K562 (cell line): ENCODE measurements around the gene DNAJB14. TPM values are rescaled to one million over a fixed set of nuclear protein-coding genes. Genes with fewer than 3 reads are reported as not detected.

Experiments used
- ATAC-seq: fragments of 200-7000 bp; cut with Tn5 transposase; 3 replicates; pipeline ENCODE4 v1.9.1; 2020; ENCODE audit warnings: moderate library complexity
- BruUV-seq: library from RNA; stranded (reverse); fragments of 400-500 nt; replicated peaks from 2 replicates; lab custom pipeline; 2021; lab: Mats Ljungman, UMichigan
- CTCF ChIA-PET: fragments of 300-600 bp; formaldehyde crosslinking; extraction: SDS; loops from one replicate; lab custom pipeline; 2021; ENCODE audit warnings: low intra/inter-chr PET ratio; lab: Yijun Ruan, JAX
- POLR2A ChIA-PET: fragments of 300-600, 350-650 bp; sonication (Branson Sonifier 250); formaldehyde crosslinking; extraction: SDS; loops from one replicate; lab custom pipeline; 2021; ENCODE audit warnings: antibody characterized with exemption, inconsistent platforms; lab: Yijun Ruan, JAX
- DNase-seq, 4 experiments: peaks; one replicate each; pipeline versions ENCODE4 v3.0.0 to v3.0.0-alpha.2; 2011 to 2018; ENCODE audit warnings: low spot score in 3 of 4, mixed read lengths in 3 of 4; ENCODE audit errors: extremely low read depth in 1 of 4
- FAIRE-seq: peaks from 2 replicates; lab custom pipeline; 2011; peaks lifted over from hg19 to GRCh38; lab: Jason Lieb, UNC
- H2AFZ ChIP-seq: 2 replicates; pipeline ENCODE4 v1.6.0; 2011; ENCODE audit warnings: low read depth, low read length, control low read depth, inconsistent platforms
- H3K27ac ChIP-seq: fragments of 200-600 bp; 3 replicates; pipeline ENCODE4 v1.8.0; 2011; ENCODE audit warnings: low read depth, mild to moderate bottlenecking, control low read depth, inconsistent platforms, low read length, moderate library complexity, mixed read lengths; ENCODE audit errors: extremely low read depth
- H3K27me3 ChIP-seq, 2 experiments: fragments of 300-600 bp in 1 of 2; 2 replicates in 1 of 2; 3 replicates in 1 of 2; pipeline versions ENCODE4 v1.6.0 to v1.8.0; 2011; ENCODE audit warnings: inconsistent platforms in 2 of 2, low read length in 2 of 2, mild to moderate bottlenecking in 1 of 2, mixed read lengths in 1 of 2, moderate library complexity in 1 of 2; ENCODE audit not compliant: control insufficient read depth in 2 of 2, insufficient read depth in 2 of 2
- H3K36me3 ChIP-seq: fragments of 300-600 bp; 3 replicates; pipeline ENCODE4 v1.8.0; 2011; ENCODE audit warnings: mild to moderate bottlenecking, low read length, inconsistent platforms; ENCODE audit not compliant: control insufficient read depth, insufficient read depth
- H3K4me1 ChIP-seq, 2 experiments: fragments of 200-600 bp in 1 of 2; replicated peaks in 1 of 2; 2 replicates in 1 of 2; 3 replicates in 1 of 2; pipeline versions ENCODE4 v1.5.1 to v1.8.0; 2011; ENCODE audit warnings: inconsistent platforms in 2 of 2, low read length in 2 of 2, mild to moderate bottlenecking in 1 of 2, mixed read lengths in 1 of 2, moderate library complexity in 1 of 2; ENCODE audit not compliant: control insufficient read depth in 2 of 2, insufficient read depth in 2 of 2
- H3K4me2 ChIP-seq: 2 replicates; pipeline ENCODE4 v1.6.1; 2011; ENCODE audit warnings: low read length, control low read depth, inconsistent platforms, mixed read lengths; ENCODE audit not compliant: insufficient read depth
- H3K4me3 ChIP-seq: fragments of 200-600 bp; sonication (generic), shearing (Covaris generic); 2 replicates; pipeline ENCODE4 v1.5.1; 2016; ENCODE audit warnings: control low read depth, inconsistent platforms
- H3K79me2 ChIP-seq: fragments of 200-600 bp; 3 replicates; pipeline ENCODE4 v1.8.0; 2011; ENCODE audit warnings: low read length, inconsistent platforms; ENCODE audit not compliant: control insufficient read depth, insufficient read depth
- H3K9ac ChIP-seq, 2 experiments: 2 replicates each; pipeline versions ENCODE4 v1.6.0 to v1.6.1; 2011; ENCODE audit warnings: low read depth in 2 of 2, low read length in 2 of 2, control low read depth in 1 of 2, inconsistent platforms in 1 of 2, mild to moderate bottlenecking in 1 of 2, mixed read lengths in 1 of 2; ENCODE audit not compliant: insufficient read depth in 1 of 2
- H3K9me1 ChIP-seq: one replicate; pipeline ENCODE4 v1.6.0; 2011; ENCODE audit warnings: inconsistent platforms, mild to moderate bottlenecking, low read length, moderate library complexity; ENCODE audit not compliant: control insufficient read depth, insufficient read depth
- H3K9me3 ChIP-seq: replicated peaks from 2 replicates; pipeline ENCODE4 v1.5.1; 2011; ENCODE audit warnings: low read depth, low read length, inconsistent platforms; ENCODE audit not compliant: control insufficient read depth, insufficient read depth
- H4K20me1 ChIP-seq: replicated peaks from 2 replicates; pipeline ENCODE4 v1.6.1; 2011; ENCODE audit warnings: low read length, inconsistent platforms, mixed read lengths; ENCODE audit not compliant: control insufficient read depth, insufficient read depth
- BRF1 ChIP-seq: IDR thresholded peaks from 3 replicates; pipeline ENCODE4 v1.6.1; 2011; ENCODE audit warnings: borderline replicate concordance, mild to moderate bottlenecking; ENCODE audit not compliant: insufficient read length; ENCODE audit errors: extremely low read depth
- CBX1 ChIP-seq: sonication (generic); IDR thresholded peaks from 2 replicates; pipeline ENCODE4 v1.6.1; 2016; ENCODE audit warnings: antibody characterized with exemption, low read depth, mild to moderate bottlenecking
- CREB3 ChIP-seq: fragments of 450-650 bp; conservative IDR thresholded peaks from 2 replicates; pipeline ENCODE4 v1.6.1; 2016; ENCODE audit warnings: missing genetic modification characterization, low read depth, mild to moderate bottlenecking, missing compliant biosample characterization, moderate library complexity
- HDAC6 ChIP-seq: IDR thresholded peaks from 2 replicates; pipeline ENCODE4 v1.6.1; 2012; ENCODE audit warnings: low read depth, mild to moderate bottlenecking, control low read depth, inconsistent platforms, low read length, moderate library complexity
- IRF1 ChIP-seq: sonication (generic); formaldehyde crosslinking; IDR thresholded peaks from 2 replicates; pipeline ENCODE4 v1.8.0; 2022; ENCODE audit warnings: missing genetic modification reagents, mild to moderate bottlenecking, borderline replicate concordance
- LARP7 ChIP-seq: fragments of 450-650 bp; IDR thresholded peaks from 2 replicates; pipeline ENCODE4 v1.6.1; 2016
- MAX ChIP-seq: sonication (generic); formaldehyde crosslinking; IDR thresholded peaks from 2 replicates; pipeline ENCODE4 v1.9.0; 2022; ENCODE audit warnings: mild to moderate bottlenecking, missing genetic modification reagents
- MLX ChIP-seq, 2 experiments: fragments of 450-650 bp in 1 of 2; sonication (generic) in 1 of 2; formaldehyde crosslinking; conservative IDR thresholded peaks; 2 replicates each; pipeline versions ENCODE4 v1.4.0 to v1.8.1; 2020 to 2022; ENCODE audit warnings: mild to moderate bottlenecking in 1 of 2, missing genetic modification reagents in 1 of 2
- MXI1 ChIP-seq: IDR thresholded peaks from 2 replicates; pipeline ENCODE4 v1.6.1; 2011; ENCODE audit warnings: low read depth, mild to moderate bottlenecking, improper control_type of control experiment, low read length
- POLR2H ChIP-seq: IDR thresholded peaks from 2 replicates; pipeline ENCODE4 v1.6.1; 2016; ENCODE audit warnings: missing genetic modification characterization, low read depth, mild to moderate bottlenecking, control low read depth, missing compliant biosample characterization, moderate library complexity
- SAFB2 ChIP-seq: fragments of 200-400 bp; formaldehyde crosslinking; IDR thresholded peaks from 2 replicates; pipeline ENCODE4 v1.6.1; 2018; ENCODE audit warnings: borderline replicate concordance, low read length, low read depth, moderate library complexity; ENCODE audit not compliant: severe bottlenecking
- SRF ChIP-seq, 2 experiments: fragments of 250-450, 450-650 bp in 1 of 2; sonication (Bioruptor Pico) in 1 of 2; sonication (generic) in 1 of 2; formaldehyde crosslinking; IDR thresholded peaks; 2 replicates each; pipeline versions ENCODE4 v1.5.0 to v1.5.1; 2020 to 2022; ENCODE audit warnings: mild to moderate bottlenecking in 1 of 2, missing genetic modification reagents in 1 of 2
- TAF15 ChIP-seq: fragments of 200-400 bp; formaldehyde crosslinking; IDR thresholded peaks from 2 replicates; pipeline ENCODE4 v1.6.1; 2017; ENCODE audit warnings: mild to moderate bottlenecking, low read depth, low read length, moderate library complexity
- XRCC4 ChIP-seq: IDR thresholded peaks from one replicate; pipeline ENCODE4 v1.6.1; 2011; ENCODE audit not compliant: insufficient read depth, insufficient read length; ENCODE audit errors: extremely low read depth
- ZNF146 ChIP-seq: IDR thresholded peaks from one replicate; pipeline ENCODE4 v1.6.1; 2018; ENCODE audit warnings: missing compliant biosample characterization; ENCODE audit not compliant: unreplicated experiment
- ZNF589 ChIP-seq: fragments of 200-800 bp; sonication (Bioruptor generic); IDR thresholded peaks from 2 replicates; pipeline ENCODE4 v1.6.1; 2016; ENCODE audit warnings: low read depth, missing genetic modification characterization, missing compliant biosample characterization
- ZSCAN29 ChIP-seq: fragments of 450-650 bp; IDR thresholded peaks from 2 replicates; pipeline ENCODE4 v1.6.1; 2017
- WGBS: fragments of 100-300 bp; shearing (Covaris generic); methylation state at CpG from one replicate; pipeline ENCODE4 v1.1.6; 2016; ENCODE audit warnings: low coverage, mixed read lengths; ENCODE audit not compliant: insufficient coverage; ENCODE audit errors: missing lambda C conversion rate; 5-methylcytosine and 5-hydroxymethylcytosine counted together
- in situ Hi-C: fragments of 300-500 bp; cut with MboI; formaldehyde crosslinking; loops from 4 replicates; pipeline ENCODE4 v1.15.0; 2018; ENCODE audit warnings: inconsistent platforms, mixed read lengths
- intact Hi-C: fragments of 100-400 bp; cut with micrococcal nuclease; formaldehyde crosslinking; loops from 2 replicates; pipeline ENCODE4 v1.14.2; 2022
- polyA plus RNA-seq, 8 experiments: library from polyadenylated mRNA; depleted of rRNA in 4 of 8; stranded (reverse) in 5 of 8; unstranded in 3 of 8; fragments of >200 nt; fragmentation: Nextera tagmentation in 2 of 8; fragmentation: Illumina TruSeq in 1 of 8; extraction: Ambion mirVana in 2 of 8; extraction: Trizol in 1 of 8; gene quantifications; 2 replicates each; pipeline versions ENCODE4 v1.2.1 to v1.2.3, GENCODE V29; 2011 to 2014; ENCODE audit warnings: inconsistent platforms in 1 of 8, missing spikeins in 1 of 8
- total RNA-seq, 7 experiments: library from RNA; depleted of rRNA in 6 of 7; stranded (reverse); fragments of >200 nt in 6 of 7; fragmentation: Illumina TruSeq in 2 of 7; extraction: Trizol in 2 of 7; gene quantifications; 2 replicates each; pipeline versions ENCODE4 v1.2.1 to v1.2.3, GENCODE V29; 2011 to 2021; ENCODE audit warnings: low replicate concordance in 1 of 7

Gene DNAJB14
- total and polyA plus RNA-seq, 9 of the 15 experiments (the other 6 are each of a cell fraction or from before 2014, with no cell fraction given): 5.5 to 28.0 (median 12.7) TPM

- POLR2A ChIA-PET: interaction anchor here (0.6 kb wide), 1 partner anchor 15 kb away, joined by 3 read pairs; no protein-coding TSS in a partner anchor
- no peaks in the 10 kb centered on the region for H3K36me3 ChIP-seq
These were observed 25.2 kb upstream of the DNAJB14 start for GRCh38 chr4:99971453-99972111.

More at GRCh38 chr4:99971453-99972111, 25.2 kb upstream of the DNAJB14 start:
- Histone ChIP-seq H3K4me1 (no peaks in the 10 kb centered on the region), H3K27me3 (peaks cover 0 to 13% of the 10 kb centered on the region in 2 experiments; a peak in 1 of 5 replicates), H3K27ac (no peak overlapping the region), H3K4me3 (no peak overlapping the region), H3K4me2 (no peak overlapping the region), H3K9me1 (no peaks in the 10 kb centered on the region), H4K20me1 (no peaks in the 10 kb centered on the region), H3K9ac (no peak overlapping the region), H3K9me3 (no peaks in the 10 kb centered on the region), H3K79me2 (no peaks in the 10 kb centered on the region), H2AFZ (no peak overlapping the region)
- FAIRE-seq (no peak), ATAC-seq (no peak), DNase-seq (no peak)
- CTCF ChIA-PET: no interaction called here
- TF ChIP-seq SAFB2 (no peak), MXI1 (no peak), ZSCAN29 (no peak), BRF1 (no peak), ZNF589 (CRISPR knock-in tag) (no peak), ZNF146 (CRISPR knock-in tag) (no peak), CREB3 (tag) (no peak), IRF1 (no peak), MLX (CRISPR knock-in tag; conservative IDR thresholded peaks at IDR 0.05) (no peak), LARP7 (no peak), SRF (CRISPR knock-in tag; IDR thresholded peaks at IDR 0.05) (no peak), HDAC6 (no peak), TAF15 (no peak), POLR2H (tag) (no peak), MAX (CRISPR knock-in tag) (no peak), CBX1 (no peak), XRCC4 (no peak)
- BruUV-seq: no TSS peak
- intact Hi-C loops: no loop called here
- in situ Hi-C loops: no loop called here
- whole genome bisulfite sequencing: under 1% methylated on average over 12 of the region's 12 CpGs
